H9 (cell line): Measurements from ENCODE around the gene CST6. TPM values are rescaled to one million over a fixed set of nuclear protein-coding genes. Genes with fewer than 3 reads are reported as not detected.
A peak's percentile ranks its signal among the peaks of the same experiment; 100 is the strongest.

Experiments
- DNase-seq: peaks from one replicate; pipeline ENCODE4 v3.0.0-alpha.2; 2017
- H2AFZ ChIP-seq: one replicate; pipeline ENCODE4 v1.6.1; 2013; ENCODE audit warnings: mild to moderate bottlenecking, low read length, control low read depth, moderate library complexity
- H2AK5ac ChIP-seq: 2 replicates; pipeline ENCODE4 v1.6.1; 2013; ENCODE audit warnings: low read length, control low read depth, mixed read lengths; ENCODE audit not compliant: insufficient read length
- H2BK120ac ChIP-seq: one replicate; pipeline ENCODE4 v1.6.1; 2013; ENCODE audit warnings: low read depth, mild to moderate bottlenecking, low read length, control low read depth, inconsistent platforms; ENCODE audit not compliant: poor library complexity, severe bottlenecking
- H2BK12ac ChIP-seq: 2 replicates; pipeline ENCODE4 v1.6.1; 2013; ENCODE audit warnings: low read length, control low read depth, mixed read lengths, low read depth; ENCODE audit not compliant: insufficient read length
- H2BK15ac ChIP-seq: 2 replicates; pipeline ENCODE4 v1.6.1; 2013; ENCODE audit warnings: low read depth, low read length, control low read depth
- H2BK20ac ChIP-seq: one replicate; pipeline ENCODE4 v1.6.1; 2013; ENCODE audit warnings: low read depth, mild to moderate bottlenecking, low read length, control low read depth, inconsistent platforms; ENCODE audit not compliant: poor library complexity, severe bottlenecking
- H2BK5ac ChIP-seq: 2 replicates; pipeline ENCODE4 v1.6.1; 2013; ENCODE audit warnings: low read length, control low read depth, mixed read lengths; ENCODE audit not compliant: insufficient read length
- H3K14ac ChIP-seq: 2 replicates; pipeline ENCODE4 v1.6.1; 2013; ENCODE audit warnings: low read length, control low read depth; ENCODE audit not compliant: insufficient read depth
- H3K18ac ChIP-seq: 2 replicates; pipeline ENCODE4 v1.6.1; 2013; ENCODE audit warnings: low read depth, mild to moderate bottlenecking, mixed read lengths, low read length, control low read depth; ENCODE audit not compliant: insufficient read length
- H3K23ac ChIP-seq: 2 replicates; pipeline ENCODE4 v1.6.1; 2013; ENCODE audit warnings: low read length, control low read depth, mixed read lengths, low read depth; ENCODE audit not compliant: insufficient read length
- H3K23me2 ChIP-seq: 2 replicates; pipeline ENCODE4 v1.6.1; 2013; ENCODE audit warnings: low read depth, mild to moderate bottlenecking, mixed read lengths, low read length, control low read depth; ENCODE audit not compliant: insufficient read length, poor library complexity, severe bottlenecking
- H3K27ac ChIP-seq: 2 replicates; pipeline ENCODE4 v1.5.1; 2013; ENCODE audit warnings: low read length, control low read depth, mixed read lengths, low read depth; ENCODE audit not compliant: insufficient read length
- H3K27me3 ChIP-seq: 2 replicates; pipeline ENCODE4 v1.6.1; 2013; ENCODE audit warnings: low read length, control low read depth, inconsistent platforms; ENCODE audit not compliant: insufficient read depth
- H3K4ac ChIP-seq: 2 replicates; pipeline ENCODE4 v1.6.1; 2013; ENCODE audit warnings: low read depth, mild to moderate bottlenecking, control low read depth, inconsistent platforms, low read length, moderate library complexity
- H3K4me1 ChIP-seq: 2 replicates; pipeline ENCODE4 v1.6.1; 2013; ENCODE audit warnings: low read length, control low read depth, inconsistent platforms; ENCODE audit not compliant: insufficient read depth
- H3K4me2 ChIP-seq: 2 replicates; pipeline ENCODE4 v1.6.1; 2013; ENCODE audit warnings: low read length, control low read depth, mixed read lengths; ENCODE audit not compliant: insufficient read length, insufficient read depth
- H3K56ac ChIP-seq: 2 replicates; pipeline ENCODE4 v1.6.1; 2013; ENCODE audit warnings: low read depth, mild to moderate bottlenecking, mixed read lengths, low read length, control low read depth; ENCODE audit not compliant: insufficient read length
- H3K79me1 ChIP-seq: 2 replicates; pipeline ENCODE4 v1.6.1; 2013; ENCODE audit warnings: low read depth, mild to moderate bottlenecking, moderate library complexity, low read length, control low read depth, inconsistent platforms; ENCODE audit not compliant: insufficient read depth, poor library complexity, severe bottlenecking
- H3K79me2 ChIP-seq: 2 replicates; pipeline ENCODE4 v1.6.1; 2013; ENCODE audit warnings: low read length, control low read depth, inconsistent platforms; ENCODE audit not compliant: insufficient read depth
- H3K9ac ChIP-seq: 2 replicates; pipeline ENCODE4 v1.6.1; 2013; ENCODE audit warnings: low read length, control low read depth, mixed read lengths; ENCODE audit not compliant: insufficient read length; ENCODE audit errors: extremely low read depth
- H3K9me3 ChIP-seq: one replicate; pipeline ENCODE4 v1.6.1; 2013; ENCODE audit warnings: low read depth, low read length, inconsistent platforms; ENCODE audit not compliant: control insufficient read depth
- H3T11ph ChIP-seq: one replicate; pipeline ENCODE4 v1.6.1; 2013; ENCODE audit warnings: mild to moderate bottlenecking, low read length, control low read depth, inconsistent platforms
- H4K20me1 ChIP-seq: one replicate; pipeline ENCODE4 v1.6.1; 2013; ENCODE audit not compliant: control insufficient read depth, insufficient read length, insufficient read depth
- H4K5ac ChIP-seq: 2 replicates; pipeline ENCODE4 v1.6.1; 2013; ENCODE audit warnings: low read depth, mild to moderate bottlenecking, mixed read lengths, low read length, control low read depth; ENCODE audit not compliant: insufficient read length
- H4K8ac ChIP-seq: replicated peaks from 2 replicates; pipeline ENCODE4 v1.6.1; 2013; ENCODE audit warnings: low read length, control low read depth, mixed read lengths, low read depth; ENCODE audit not compliant: insufficient read length
- H4K91ac ChIP-seq: 2 replicates; pipeline ENCODE4 v1.6.1; 2013; ENCODE audit warnings: low read depth, mild to moderate bottlenecking, moderate library complexity, mixed read lengths, low read length, control low read depth; ENCODE audit not compliant: insufficient read length
- H3K27ac Mint-ChIP-seq, 3 experiments: 2 replicates in 2 of 3; 3 replicates in 1 of 3; pipeline ENCODE4 v1.8.0; 2020 to 2021; ENCODE audit warnings: mixed read lengths in 3 of 3, mild to moderate bottlenecking in 1 of 3, moderate library complexity in 1 of 3
- H3K27me3 Mint-ChIP-seq: 2 replicates; pipeline ENCODE4 v1.8.0; 2021; ENCODE audit warnings: low read depth, mild to moderate bottlenecking, moderate library complexity, mixed read lengths
- H3K36me3 Mint-ChIP-seq, 3 experiments: 2 replicates in 2 of 3; 3 replicates in 1 of 3; pipeline ENCODE4 v1.8.0; 2020 to 2021; ENCODE audit warnings: low read depth in 3 of 3, mixed read lengths in 3 of 3; ENCODE audit not compliant: insufficient read depth in 1 of 3
- H3K4me1 Mint-ChIP-seq, 2 experiments: 2 replicates each; pipeline ENCODE4 v1.8.0; 2020; ENCODE audit warnings: mixed read lengths in 2 of 2
- H3K4me3 Mint-ChIP-seq, 2 experiments: 2 replicates in 1 of 2; 3 replicates in 1 of 2; pipeline ENCODE4 v1.8.0; 2020 to 2021; ENCODE audit warnings: mild to moderate bottlenecking in 2 of 2, mixed read lengths in 2 of 2, moderate library complexity in 1 of 2
- H3K9me3 Mint-ChIP-seq, 2 experiments: 2 replicates in 1 of 2; 3 replicates in 1 of 2; pipeline ENCODE4 v1.8.0; 2020; ENCODE audit warnings: mild to moderate bottlenecking in 2 of 2, mixed read lengths in 2 of 2, moderate library complexity in 1 of 2
- CTCF ChIP-seq: fragments of 200-600 bp; sonication (generic); conservative IDR thresholded peaks from 3 replicates; pipeline ENCODE4 v1.8.0; 2021; ENCODE audit warnings: antibody characterized with exemption, mild to moderate bottlenecking
- WGBS: extraction: QIAGEN DNeasy Blood & Tissue Kit; methylation state at CpG from one replicate; pipeline ENCODE4 v1.1.7; 2013; ENCODE audit warnings: missing lambda C conversion rate, low lambda C conversion rate, mixed read lengths; ENCODE audit not compliant: insufficient read length; ENCODE audit errors: extremely low coverage; 5-methylcytosine and 5-hydroxymethylcytosine counted together
- total RNA-seq: library from RNA; stranded (reverse); gene quantifications from 2 replicates; pipeline ENCODE4 v1.2.1, GENCODE V29; 2021

Gene CST6
- total RNA-seq, 1 experiment from 2014 or later, result not detected

GRCh38 chr11:66012946-66013761, 1.3 kb downstream of the CST6 start:
- Histone ChIP-seq H3K56ac (no peak overlapping the region), H2BK20ac (no peak overlapping the region), H4K5ac (no peak overlapping the region), H3T11ph (no peak overlapping the region), H3K9ac (no peak overlapping the region), H3K23me2 (peaks cover 8% of the 10 kb centered on the region), H3K23ac (no peak overlapping the region), H3K79me1 (no peaks in the 10 kb centered on the region), H3K9me3 (no peaks in the 10 kb centered on the region), H3K18ac (no peak overlapping the region), H3K27me3 (peaks cover 4% of the 10 kb centered on the region; the same call in 1 of the 2 replicates), H2AK5ac (no peak overlapping the region), H2BK15ac (no peak overlapping the region), H3K27ac (no peak overlapping the region), H2AFZ (no peak overlapping the region), H4K20me1 (no peaks in the 10 kb centered on the region), H4K8ac (no peak overlapping the region), H4K91ac (no peak overlapping the region), H3K4me1 (no peaks in the 10 kb centered on the region), H2BK120ac (no peak overlapping the region), H3K79me2 (no peaks in the 10 kb centered on the region), H2BK5ac (no peak overlapping the region), H3K4me2 (no peak overlapping the region), H2BK12ac (no peak overlapping the region), H3K14ac (no peak overlapping the region; the same call in 1 of the 2 replicates), H3K4ac (no peak overlapping the region)
- no CpG with 5 or more reads among the region's 12 CpGs for WGBS
- no peak overlapping the region for H3K4me3 Mint-ChIP-seq
- no peaks in the 10 kb centered on the region for H3K9me3 Mint-ChIP-seq
- no peak for TF ChIP-seq CTCF
- H3K27me3 Mint-ChIP-seq, result no peaks in the 10 kb centered on the region; the same call in 1 of the 2 replicates
- no peaks in the 10 kb centered on the region for H3K36me3 Mint-ChIP-seq
- H3K27ac Mint-ChIP-seq, result peak overlapping the region in 1 of 3 experiments; percentile 62; a peak in 1 of 7 replicates
- H3K4me1 Mint-ChIP-seq, result peaks cover under 1 to 13% of the 10 kb centered on the region in 2 experiments; a peak in 3 of 4 replicates
- no peak for DNase-seq
